Cerebellar cortex (tissue), 1 donor: ENCODE measurements around the gene HPCAL1.

Experiments used
- DNase-seq: peaks from one replicate; pipeline ENCODE4 v3.0.0-alpha.2; 2015; ENCODE audit warnings: low spot score

Gene HPCAL1

GRCh38 chr2:10370895-10371294 is 68.2 kb downstream of the HPCAL1 start:
- no peak for DNase-seq

GRCh38 chr2:10371441-10372196 is 68.9 kb downstream of the HPCAL1 start:
- DNase-seq = no peak

GRCh38 chr2:10372203-10372861 is 69.6 kb downstream of the HPCAL1 start:
- DNase-seq = no peak

GRCh38 chr2:10372862-10373240 is 70.1 kb downstream of the HPCAL1 start:
- no peak for DNase-seq

- DNase-seq = no peak
These were observed 71.2 kb downstream of the HPCAL1 start for GRCh38 chr2:10373931-10374330.

- no peak for DNase-seq
These were observed 71.7 kb downstream of the HPCAL1 start for GRCh38 chr2:10374362-10374943.

GRCh38 chr2:10375570-10376281 is 73.0 kb downstream of the HPCAL1 start:
- DNase-seq = no peak

- DNase-seq = no peak
These were observed 74.5 kb downstream of the HPCAL1 start for GRCh38 chr2:10377052-10377746.

- no peak for DNase-seq
These were observed 75.0 kb downstream of the HPCAL1 start for GRCh38 chr2:10377747-10378085.

- DNase-seq = no peak
These were observed 75.5 kb downstream of the HPCAL1 start for GRCh38 chr2:10378189-10378588.

- DNase-seq = no peak
These were observed 77.6 kb downstream of the HPCAL1 start for GRCh38 chr2:10380048-10380926.

GRCh38 chr2:10381997-10382353 is 79.3 kb downstream of the HPCAL1 start:
- no peak for DNase-seq

- no peak for DNase-seq
These were observed 79.8 kb downstream of the HPCAL1 start for GRCh38 chr2:10382354-10383061.

- DNase-seq = no peak
These were observed 81.4 kb downstream of the HPCAL1 start for GRCh38 chr2:10383960-10384734.

GRCh38 chr2:10385501-10385900 is 82.8 kb downstream of the HPCAL1 start:
- peak; percentile 66 for DNase-seq

GRCh38 chr2:10385933-10386773 is 83.4 kb downstream of the HPCAL1 start:
- no peak for DNase-seq

GRCh38 chr2:10387033-10387432 is 84.3 kb downstream of the HPCAL1 start:
- no peak for DNase-seq

GRCh38 chr2:10388954-10389560 is 86.4 kb downstream of the HPCAL1 start:
- DNase-seq = no peak
